HL-60 (cell line): ENCODE data around the gene ACTN4.
"Not testable (repeated sequence)": the region's sequence is repeated elsewhere in the genome, so short reads cannot be mapped to it uniquely, and the experiment has no call there.

Source experiments
- DNase-seq, 2 experiments: peaks; one replicate each; pipeline ENCODE4 v3.0.0-alpha.2; 2010 to 2020; ENCODE audit warnings: low read depth in 1 of 2, low spot score in 1 of 2
- H3K27ac ChIP-seq: fragments of 250-450 bp; sonication (Bioruptor Pico); replicated peaks from 2 replicates; pipeline ENCODE4 v1.5.1; 2020; ENCODE audit warnings: mild to moderate bottlenecking, moderate library complexity
- H3K27me3 ChIP-seq: fragments of 250-450 bp; sonication (Bioruptor Pico); 2 replicates; pipeline ENCODE4 v1.5.1; 2021; ENCODE audit warnings: mild to moderate bottlenecking, moderate library complexity; ENCODE audit not compliant: insufficient read depth, poor library complexity, severe bottlenecking
- H3K4me3 ChIP-seq: replicated peaks from 2 replicates; pipeline ENCODE4 v1.5.1; 2011; ENCODE audit warnings: mild to moderate bottlenecking, control low read depth, low read length; ENCODE audit not compliant: insufficient read depth
- GABPA ChIP-seq: IDR thresholded peaks from 2 replicates; pipeline ENCODE4 v1.6.1; 2012; ENCODE audit warnings: low read depth
- POLR2AphosphoS5 ChIP-seq: IDR thresholded peaks from 2 replicates; pipeline ENCODE4 v1.6.1; 2012; ENCODE audit warnings: low read depth
- SPI1 ChIP-seq: IDR thresholded peaks from 2 replicates; pipeline ENCODE4 v1.6.1; 2012; ENCODE audit warnings: low read depth, mild to moderate bottlenecking, borderline replicate concordance
- TF ChIP-seq, protein P1 (sequence below): IDR thresholded peaks from one replicate; pipeline ENCODE4 v1.5.1; 2011; ENCODE audit warnings: low read length, control low read depth, inconsistent platforms; ENCODE audit not compliant: insufficient read depth
- TF ChIP-seq, protein P2 (sequence below): IDR thresholded peaks from 2 replicates; pipeline ENCODE4 v1.6.1; 2012; ENCODE audit warnings: low read depth; ENCODE audit not compliant: insufficient replicate concordance

The ACTN4 gene

DNA sequence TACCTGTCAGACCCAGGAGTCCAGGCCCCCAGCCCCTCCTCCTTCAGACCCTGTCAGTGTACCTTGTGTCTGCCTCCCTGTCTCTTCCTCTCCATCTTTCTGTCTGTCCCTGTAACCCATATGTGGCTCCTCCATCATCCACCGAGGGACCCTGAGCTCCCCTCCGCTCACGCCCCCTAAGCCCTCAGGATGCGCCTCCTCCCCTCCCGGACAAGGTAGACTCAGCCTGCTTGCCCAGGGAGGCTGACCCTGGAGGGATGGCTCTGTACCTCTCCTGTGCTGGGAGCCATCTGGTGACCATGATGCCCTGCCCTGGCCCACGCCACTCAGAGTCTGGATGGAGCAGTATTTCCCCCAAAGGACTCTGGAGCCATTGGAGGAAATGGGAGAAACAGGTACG, 97.9 kb downstream of the ACTN4 start:
- no peak for DNase-seq
- H3K27ac ChIP-seq, result no peak overlapping the region
- peaks cover 1% of the 10 kb centered on the region for H3K27me3 ChIP-seq
- TF ChIP-seq, protein P1, sequence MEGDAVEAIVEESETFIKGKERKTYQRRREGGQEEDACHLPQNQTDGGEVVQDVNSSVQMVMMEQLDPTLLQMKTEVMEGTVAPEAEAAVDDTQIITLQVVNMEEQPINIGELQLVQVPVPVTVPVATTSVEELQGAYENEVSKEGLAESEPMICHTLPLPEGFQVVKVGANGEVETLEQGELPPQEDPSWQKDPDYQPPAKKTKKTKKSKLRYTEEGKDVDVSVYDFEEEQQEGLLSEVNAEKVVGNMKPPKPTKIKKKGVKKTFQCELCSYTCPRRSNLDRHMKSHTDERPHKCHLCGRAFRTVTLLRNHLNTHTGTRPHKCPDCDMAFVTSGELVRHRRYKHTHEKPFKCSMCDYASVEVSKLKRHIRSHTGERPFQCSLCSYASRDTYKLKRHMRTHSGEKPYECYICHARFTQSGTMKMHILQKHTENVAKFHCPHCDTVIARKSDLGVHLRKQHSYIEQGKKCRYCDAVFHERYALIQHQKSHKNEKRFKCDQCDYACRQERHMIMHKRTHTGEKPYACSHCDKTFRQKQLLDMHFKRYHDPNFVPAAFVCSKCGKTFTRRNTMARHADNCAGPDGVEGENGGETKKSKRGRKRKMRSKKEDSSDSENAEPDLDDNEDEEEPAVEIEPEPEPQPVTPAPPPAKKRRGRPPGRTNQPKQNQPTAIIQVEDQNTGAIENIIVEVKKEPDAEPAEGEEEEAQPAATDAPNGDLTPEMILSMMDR, result no peak
- TF ChIP-seq GABPA (no peak), POLR2AphosphoS5 (no peak), SPI1 (no peak)
- TF ChIP-seq, protein P2, sequence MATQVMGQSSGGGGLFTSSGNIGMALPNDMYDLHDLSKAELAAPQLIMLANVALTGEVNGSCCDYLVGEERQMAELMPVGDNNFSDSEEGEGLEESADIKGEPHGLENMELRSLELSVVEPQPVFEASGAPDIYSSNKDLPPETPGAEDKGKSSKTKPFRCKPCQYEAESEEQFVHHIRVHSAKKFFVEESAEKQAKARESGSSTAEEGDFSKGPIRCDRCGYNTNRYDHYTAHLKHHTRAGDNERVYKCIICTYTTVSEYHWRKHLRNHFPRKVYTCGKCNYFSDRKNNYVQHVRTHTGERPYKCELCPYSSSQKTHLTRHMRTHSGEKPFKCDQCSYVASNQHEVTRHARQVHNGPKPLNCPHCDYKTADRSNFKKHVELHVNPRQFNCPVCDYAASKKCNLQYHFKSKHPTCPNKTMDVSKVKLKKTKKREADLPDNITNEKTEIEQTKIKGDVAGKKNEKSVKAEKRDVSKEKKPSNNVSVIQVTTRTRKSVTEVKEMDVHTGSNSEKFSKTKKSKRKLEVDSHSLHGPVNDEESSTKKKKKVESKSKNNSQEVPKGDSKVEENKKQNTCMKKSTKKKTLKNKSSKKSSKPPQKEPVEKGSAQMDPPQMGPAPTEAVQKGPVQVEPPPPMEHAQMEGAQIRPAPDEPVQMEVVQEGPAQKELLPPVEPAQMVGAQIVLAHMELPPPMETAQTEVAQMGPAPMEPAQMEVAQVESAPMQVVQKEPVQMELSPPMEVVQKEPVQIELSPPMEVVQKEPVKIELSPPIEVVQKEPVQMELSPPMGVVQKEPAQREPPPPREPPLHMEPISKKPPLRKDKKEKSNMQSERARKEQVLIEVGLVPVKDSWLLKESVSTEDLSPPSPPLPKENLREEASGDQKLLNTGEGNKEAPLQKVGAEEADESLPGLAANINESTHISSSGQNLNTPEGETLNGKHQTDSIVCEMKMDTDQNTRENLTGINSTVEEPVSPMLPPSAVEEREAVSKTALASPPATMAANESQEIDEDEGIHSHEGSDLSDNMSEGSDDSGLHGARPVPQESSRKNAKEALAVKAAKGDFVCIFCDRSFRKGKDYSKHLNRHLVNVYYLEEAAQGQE, result no peak
- no peak overlapping the region for H3K4me3 ChIP-seq

- H3K27me3 ChIP-seq, H3K4me3 ChIP-seq, H3K27ac ChIP-seq, DNase-seq: not testable (repeated sequence)
Observed at GRCh38 chr19:38753783-38754182, 106.3 kb downstream of the ACTN4 start.

- not testable (repeated sequence) for H3K4me3 ChIP-seq, H3K27ac ChIP-seq, H3K27me3 ChIP-seq, DNase-seq
Observed at GRCh38 chr19:38754196-38754595, 106.7 kb downstream of the ACTN4 start.

DNA sequence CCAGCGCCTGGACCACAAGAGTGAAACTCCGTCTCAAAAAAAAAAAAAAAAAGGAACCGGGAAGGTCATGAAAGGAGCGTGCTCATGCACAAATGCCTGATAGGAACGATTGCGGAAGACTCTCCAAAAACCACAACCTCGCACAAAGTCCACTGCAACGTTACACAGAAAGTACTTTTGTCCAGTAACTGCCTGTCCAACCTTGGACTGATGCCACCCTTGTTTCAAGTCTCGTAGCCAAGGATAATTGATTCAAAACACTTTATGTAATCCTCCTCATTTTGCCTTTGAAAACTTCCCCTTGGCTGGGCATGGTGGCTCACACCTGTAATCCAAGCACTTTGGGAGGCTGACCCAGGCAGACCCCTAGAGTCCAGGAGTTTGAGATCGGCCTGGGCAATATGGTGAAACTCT, 112.1 kb downstream of the ACTN4 start:
- DNase-seq, result no peak
- Histone ChIP-seq H3K4me3 (no peak overlapping the region), H3K27me3 (no peaks in the 10 kb centered on the region), H3K27ac (no peak overlapping the region)
- TF ChIP-seq, protein P1, result no peak
- no peak for TF ChIP-seq POLR2AphosphoS5
- no peak for TF ChIP-seq GABPA
- TF ChIP-seq SPI1, result no peak
- TF ChIP-seq, protein P2, result no peak

DNA sequence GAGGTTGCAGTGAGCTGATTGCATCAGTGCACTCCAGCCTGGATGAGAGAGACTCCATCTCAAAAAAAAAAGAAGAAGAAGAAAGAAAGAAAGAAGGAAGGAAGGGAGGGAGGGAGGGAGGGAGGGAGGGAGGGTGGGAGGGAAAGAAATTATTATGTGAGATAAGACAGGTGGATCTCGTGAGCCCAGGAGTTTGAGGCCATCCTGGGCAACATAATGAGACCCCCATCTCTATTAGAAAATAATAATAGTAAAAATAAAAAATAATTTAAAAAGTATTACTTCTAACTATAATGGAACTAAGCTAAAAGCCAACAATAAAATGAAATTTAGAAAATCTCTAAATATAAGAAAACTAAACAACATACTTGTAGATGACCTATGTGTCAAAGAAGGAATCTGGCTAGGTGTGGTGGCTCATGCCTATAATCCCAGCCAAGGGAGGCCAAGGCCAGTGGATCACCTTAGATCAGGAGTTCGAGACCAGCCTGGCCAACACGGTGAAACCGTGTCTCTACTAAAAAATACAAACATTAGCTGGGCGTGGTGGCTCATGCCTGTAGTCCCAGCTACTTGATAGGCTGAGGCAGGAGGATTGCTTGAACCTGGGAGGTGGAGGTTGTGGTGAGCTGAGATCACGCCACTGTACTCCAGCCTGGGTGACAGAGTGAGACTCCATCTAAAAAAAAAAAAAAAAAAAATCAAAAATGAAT, 113.5 kb downstream of the ACTN4 start:
- not testable (repeated sequence) for H3K27me3 ChIP-seq, DNase-seq, H3K27ac ChIP-seq, H3K4me3 ChIP-seq

- H3K27me3 ChIP-seq, H3K27ac ChIP-seq, H3K4me3 ChIP-seq, DNase-seq: not testable (repeated sequence)
Observed at GRCh38 chr19:38761884-38762389, 114.5 kb downstream of the ACTN4 start.
